Prostate gland (tissue), 2 donors: ENCODE data around the gene PES1.

Source experiments
- CTCF ChIP-seq, 4 experiments: fragments of 200-600 bp in 2 of 4; fragments of 450-650 bp in 2 of 4; sonication (generic) in 2 of 4; IDR thresholded peaks; 1 replicate in 3 of 4; 2 replicates in 1 of 4; pipeline ENCODE4 v1.5.1; 2016 to 2019; ENCODE audit warnings: antibody characterized with exemption in 4 of 4, mild to moderate bottlenecking in 2 of 4, moderate library complexity in 2 of 4
- POLR2A ChIP-seq: fragments of 450-650 bp; IDR thresholded peaks from one replicate; pipeline ENCODE4 v1.6.1; 2016; ENCODE audit warnings: antibody characterized with exemption, mild to moderate bottlenecking

DNA sequence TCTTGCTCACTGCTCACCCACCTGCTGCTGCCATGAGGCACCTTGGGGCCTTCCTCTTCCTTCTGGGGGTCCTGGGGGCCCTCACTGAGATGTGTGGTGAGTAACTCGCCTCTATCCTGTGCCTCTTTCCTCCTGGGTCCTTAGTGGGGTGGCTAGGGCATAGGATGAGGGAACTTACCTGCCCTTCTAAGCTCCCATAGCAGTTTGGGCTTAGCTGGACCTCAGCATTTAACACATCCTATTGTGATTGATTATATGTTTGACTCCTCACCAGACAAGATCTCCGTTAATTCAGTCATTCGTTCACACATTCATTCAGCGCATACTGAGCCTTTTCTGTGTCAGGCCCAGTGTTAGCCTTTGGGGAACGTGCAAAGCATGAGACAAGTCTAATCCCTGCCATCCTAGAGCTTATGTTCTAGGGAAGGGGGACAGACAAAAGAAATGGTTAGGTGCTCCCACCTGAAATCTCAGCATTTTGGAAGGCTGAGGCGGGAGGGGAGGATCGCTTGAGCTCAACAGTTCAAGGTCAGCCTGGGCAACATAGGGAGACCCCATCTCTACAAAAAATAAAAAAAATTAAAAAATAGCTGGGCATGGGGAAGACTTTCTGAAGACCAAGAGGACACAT is 15.7 kb upstream of the PES1 start:
- TF ChIP-seq CTCF (IDR thresholded peaks at IDR 0.05): no peak
- TF ChIP-seq POLR2A: no peak
